Neural progenitor cell (in vitro differentiated cells): ENCODE measurements around the gene KLHDC4.

Source experiments
- CTCF ChIP-seq: fragments of 200-600 bp; sonication (generic); IDR thresholded peaks from 2 replicates; pipeline ENCODE4 v1.5.1; 2017; ENCODE audit warnings: antibody characterized with exemption, mild to moderate bottlenecking
- EZH2 ChIP-seq: fragments of 200-600 bp; sonication (generic); IDR thresholded peaks from 2 replicates; pipeline ENCODE4 v1.6.1; 2017; ENCODE audit warnings: antibody characterized with exemption, mild to moderate bottlenecking, moderate library complexity
- EZH2phosphoT487 ChIP-seq: fragments of 200-600 bp; sonication (generic); IDR thresholded peaks from 2 replicates; pipeline ENCODE4 v1.6.1; 2017; ENCODE audit warnings: antibody characterized with exemption

GRCh38 chr16:87812200-87812656 lies 46.4 kb upstream of the KLHDC4 start:
- no peak for TF ChIP-seq CTCF
- no peak for TF ChIP-seq EZH2
- no peak for TF ChIP-seq EZH2phosphoT487
